GM19467 (cell line): Measurements from ENCODE around the gene ENPEP.
"Not testable (repeated sequence)": the region's sequence is repeated elsewhere in the genome, so short reads cannot be mapped to it uniquely, and the experiment has no call there.

Experiments
- ATAC-seq: cut with Tn5 transposase; IDR thresholded peaks from one replicate; pipeline ENCODE4 v1.9.1; 2021; ENCODE audit warnings: mild to moderate bottlenecking, moderate library complexity; ENCODE audit not compliant: unreplicated experiment

Gene ENPEP

DNA sequence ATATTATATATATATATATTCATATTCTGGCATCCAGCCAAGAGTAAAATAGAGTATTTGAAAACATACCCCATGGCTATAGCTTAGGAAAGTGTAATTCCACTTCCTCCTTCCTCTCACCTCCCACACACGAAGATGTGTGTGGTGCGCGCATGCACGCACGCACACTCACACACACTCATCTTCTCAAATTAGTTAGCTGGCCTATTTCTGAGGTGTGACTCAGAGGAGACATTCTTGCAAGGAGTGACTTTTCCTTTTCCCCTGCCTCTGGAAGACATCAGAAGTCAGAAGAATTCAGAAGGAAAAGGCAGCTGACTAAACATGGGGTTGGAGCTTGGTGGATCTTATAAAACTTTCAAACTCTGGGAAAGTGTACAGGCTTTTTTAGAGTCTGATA lies 8.8 kb downstream of the ENPEP start:
- ATAC-seq, result no peak

DNA sequence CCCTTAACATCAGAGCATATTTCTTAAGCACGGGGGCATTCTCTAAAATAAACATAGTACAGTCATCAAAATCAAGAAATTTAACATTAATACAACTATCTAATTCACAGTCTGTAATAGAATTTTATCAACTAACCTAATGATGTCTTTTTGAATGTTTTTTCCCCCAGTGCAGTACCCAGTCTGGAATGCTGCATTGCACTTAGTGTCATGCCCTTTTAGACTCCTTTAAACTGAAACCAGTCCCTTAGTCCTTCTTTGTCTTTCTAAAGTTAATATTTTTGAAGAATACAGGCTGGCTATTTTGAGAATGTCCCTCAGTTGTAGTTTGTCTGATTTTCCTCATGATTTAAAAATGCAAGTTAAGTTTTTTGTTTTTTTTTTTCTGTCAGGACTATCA lies 9.5 kb downstream of the ENPEP start:
- ATAC-seq, result no peak

DNA sequence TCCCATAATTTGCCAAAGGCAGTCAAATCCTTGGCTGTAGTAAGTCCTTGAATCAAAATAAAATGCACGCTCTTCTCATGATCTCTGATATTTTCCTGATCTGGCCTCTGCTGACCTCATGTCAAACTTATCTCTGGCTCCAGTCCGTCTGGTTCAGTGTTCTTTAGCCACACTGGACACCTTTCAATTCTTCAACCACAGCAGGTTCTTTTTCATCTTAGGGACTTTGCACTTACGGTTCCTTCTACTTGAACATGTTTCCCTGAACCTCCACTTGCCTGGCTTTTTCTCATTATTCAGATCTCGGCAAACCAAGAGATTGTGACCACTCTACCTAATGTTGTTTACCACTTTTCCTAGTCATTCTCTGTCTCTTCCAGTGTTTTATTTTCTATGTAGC lies 10.3 kb downstream of the ENPEP start:
- no peak for ATAC-seq

DNA sequence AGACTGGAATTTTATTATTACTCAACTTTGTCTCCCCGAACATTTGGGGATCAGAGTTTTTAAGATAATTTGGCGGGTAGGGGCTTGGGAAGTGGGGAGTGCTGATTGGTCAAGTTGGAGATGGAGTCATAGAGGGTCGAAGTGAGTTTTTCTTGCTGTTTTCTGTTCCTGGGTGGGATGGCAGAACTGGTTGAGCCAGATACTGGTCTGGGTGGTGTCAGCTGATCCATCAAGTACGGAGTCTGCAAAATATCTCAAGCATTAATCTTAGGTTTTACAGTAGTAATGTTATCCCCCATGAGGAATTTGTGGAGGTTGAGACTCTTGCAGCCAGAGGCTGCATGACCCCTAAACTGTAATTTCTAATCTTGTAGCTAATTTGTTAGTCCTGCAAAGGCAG lies 10.9 kb downstream of the ENPEP start:
- not testable (repeated sequence) for ATAC-seq

- ATAC-seq, result no peak
Observed at GRCh38 chr4:110487873-110488272, 11.9 kb downstream of the ENPEP start.

DNA sequence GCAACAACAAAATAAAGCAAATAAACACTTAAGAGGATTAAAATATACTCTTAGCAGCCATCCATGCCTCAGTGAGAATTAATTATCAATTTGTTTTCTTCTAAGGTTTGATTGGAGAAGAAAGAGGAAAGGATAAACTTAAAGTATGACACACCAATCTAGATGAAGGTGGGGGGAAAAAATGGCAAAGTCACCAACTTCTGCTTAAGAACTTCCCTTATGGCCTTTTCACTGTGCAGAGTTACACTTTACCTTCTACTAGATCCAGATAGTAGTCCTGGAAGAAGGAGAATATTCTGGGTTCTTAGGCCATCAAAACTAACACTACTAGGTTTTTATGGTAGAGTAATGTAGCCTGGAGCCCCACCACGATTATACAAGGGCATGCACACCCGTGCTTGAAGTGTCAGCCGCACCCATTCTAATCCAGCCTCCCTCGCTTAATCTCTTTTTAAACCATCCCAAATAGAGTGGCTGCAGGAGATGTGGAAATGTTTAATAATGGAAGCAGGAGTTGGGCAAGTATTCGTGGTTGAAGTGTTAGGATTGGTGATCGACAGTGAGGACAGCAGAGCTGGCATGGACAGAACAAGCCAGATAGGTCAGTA lies 14.1 kb downstream of the ENPEP start:
- no peak for ATAC-seq

GRCh38 chr4:110492522-110492921 lies 16.6 kb downstream of the ENPEP start:
- no peak for ATAC-seq

DNA sequence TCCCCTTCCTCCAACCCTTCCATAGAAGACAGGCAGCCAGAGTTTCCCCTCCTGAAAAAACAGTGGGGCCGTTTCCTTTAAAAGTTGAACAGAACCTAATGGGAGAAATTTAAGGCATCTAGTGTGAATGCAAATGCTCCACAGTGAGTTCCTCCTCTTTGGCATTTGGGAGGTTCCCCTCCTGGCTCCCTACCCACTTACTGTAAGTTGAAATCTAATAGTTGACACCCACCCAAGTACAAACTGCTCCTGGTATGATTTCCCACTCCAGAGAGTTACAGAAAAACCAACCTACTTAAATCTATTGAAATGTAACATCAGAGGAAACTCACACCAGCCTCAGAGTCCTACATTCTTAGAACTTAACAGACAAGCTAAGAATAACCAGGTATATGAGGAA lies 17.6 kb downstream of the ENPEP start:
- ATAC-seq, result no peak

DNA sequence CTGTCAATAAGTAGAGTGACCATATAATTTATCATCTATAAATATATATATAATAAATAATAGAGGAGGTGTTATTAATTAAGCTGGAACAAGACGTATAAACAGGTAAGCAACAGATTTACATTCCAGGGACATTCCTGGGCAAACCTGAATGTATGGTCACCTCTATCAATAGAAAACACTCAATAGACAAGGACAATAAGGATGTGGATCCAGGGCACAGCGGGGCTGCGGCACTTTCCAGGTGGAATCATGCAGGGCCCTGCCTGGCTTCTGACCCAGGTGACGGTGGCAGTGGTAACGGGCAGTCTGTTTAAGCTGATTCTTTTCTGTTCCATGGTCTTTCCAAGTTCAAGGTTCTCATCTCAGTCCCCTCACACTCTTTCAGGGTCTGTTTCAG lies 22.5 kb downstream of the ENPEP start:
- no peak for ATAC-seq

DNA sequence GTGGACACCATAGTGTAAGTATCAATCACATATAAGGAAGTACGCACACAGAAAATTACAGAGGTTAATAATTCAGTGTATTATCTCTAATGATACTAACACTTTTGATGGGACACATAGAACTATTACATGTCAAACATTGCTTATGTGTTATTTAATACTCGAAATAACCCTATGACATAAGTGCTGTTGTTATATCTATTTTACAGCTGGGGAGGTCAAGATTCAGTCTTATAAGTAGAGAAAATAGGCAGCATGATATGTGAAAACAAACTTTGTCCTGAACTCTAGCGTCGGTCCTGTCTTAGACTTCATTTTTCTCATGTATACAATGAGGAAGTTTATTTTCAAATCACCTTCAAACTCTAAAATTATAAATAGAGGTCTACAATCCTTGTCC lies 23.2 kb downstream of the ENPEP start:
- no peak for ATAC-seq

GRCh38 chr4:110501826-110502225 lies 25.9 kb downstream of the ENPEP start:
- no peak for ATAC-seq

- ATAC-seq, result no peak
Observed at GRCh38 chr4:110503270-110504083, 27.5 kb downstream of the ENPEP start.

DNA sequence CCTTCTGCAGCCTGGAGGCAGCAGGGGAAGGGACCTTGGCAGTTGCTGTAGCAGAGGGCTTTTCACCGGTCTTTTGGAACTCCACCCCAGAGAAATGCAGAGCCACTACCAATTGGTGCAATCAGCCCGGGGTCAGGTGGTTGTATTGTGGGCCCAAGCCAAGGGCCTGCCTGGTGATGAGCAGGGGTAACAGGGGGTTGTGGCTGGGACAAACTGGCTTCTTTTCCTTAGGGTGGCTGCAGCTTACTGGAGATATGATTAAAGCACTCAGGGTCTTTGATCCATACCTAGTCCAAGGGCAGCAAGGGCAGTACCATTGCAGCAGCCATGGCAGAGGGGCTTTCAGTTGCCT lies 28.1 kb downstream of the ENPEP start:
- ATAC-seq, result no peak

DNA sequence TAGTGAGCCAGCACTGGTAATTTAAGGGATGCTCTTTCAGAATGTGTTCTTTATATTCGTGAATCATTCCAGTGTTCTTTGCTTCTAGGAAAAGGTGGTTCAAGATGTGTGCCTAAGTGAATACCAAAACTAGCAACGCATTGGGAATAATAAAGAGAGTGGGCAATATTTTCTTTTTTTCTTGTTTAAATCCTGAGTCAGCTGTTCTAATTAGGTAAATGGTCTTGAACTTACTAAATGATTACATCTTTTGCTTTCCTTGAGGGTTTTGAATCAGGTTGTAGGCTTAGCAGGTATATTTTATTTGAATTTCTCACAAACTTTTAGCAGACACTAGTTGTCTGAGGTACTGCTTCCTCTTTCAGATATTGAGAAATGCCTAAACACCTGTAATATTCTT lies 29.5 kb downstream of the ENPEP start:
- ATAC-seq, result no peak

DNA sequence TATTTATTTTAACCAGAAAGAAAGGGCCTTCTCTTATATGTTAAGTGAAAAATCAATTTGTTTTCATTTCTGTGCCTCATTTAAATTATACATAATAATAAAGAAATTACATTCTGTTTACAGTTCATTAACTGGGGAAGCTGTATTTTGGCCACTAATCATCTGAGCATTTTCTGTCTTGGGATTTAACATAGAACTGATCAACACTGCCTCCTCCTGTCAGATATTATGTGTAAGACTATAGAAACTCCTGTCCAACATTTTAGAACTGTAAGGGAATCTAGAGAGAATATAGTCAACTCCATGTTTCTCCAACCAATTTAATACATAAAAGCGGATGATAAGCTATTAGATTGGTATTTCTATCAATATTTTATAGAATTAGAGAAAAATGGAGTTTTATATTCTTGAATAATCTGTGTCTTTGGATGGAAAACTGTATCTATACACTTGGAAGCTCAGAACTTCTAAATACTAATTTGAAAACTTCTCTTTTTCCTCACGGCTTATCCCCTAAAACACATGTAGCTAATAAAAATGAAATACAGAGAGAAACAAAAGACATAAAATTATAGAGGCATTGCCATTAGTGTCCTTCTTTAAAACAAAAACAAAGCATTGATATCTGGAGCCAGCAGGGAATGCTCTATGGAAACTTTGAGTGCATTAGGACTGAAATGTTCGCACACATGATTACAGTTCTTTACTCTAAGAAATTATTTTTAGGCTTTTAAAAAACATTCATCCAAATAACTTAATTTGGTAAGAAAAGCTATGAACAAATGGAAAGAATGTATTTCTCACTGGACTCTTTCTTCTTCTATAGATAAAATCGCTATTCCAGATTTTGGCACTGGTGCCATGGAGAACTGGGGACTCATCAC lies 33.1 kb downstream of the ENPEP start:
- no peak for ATAC-seq

DNA sequence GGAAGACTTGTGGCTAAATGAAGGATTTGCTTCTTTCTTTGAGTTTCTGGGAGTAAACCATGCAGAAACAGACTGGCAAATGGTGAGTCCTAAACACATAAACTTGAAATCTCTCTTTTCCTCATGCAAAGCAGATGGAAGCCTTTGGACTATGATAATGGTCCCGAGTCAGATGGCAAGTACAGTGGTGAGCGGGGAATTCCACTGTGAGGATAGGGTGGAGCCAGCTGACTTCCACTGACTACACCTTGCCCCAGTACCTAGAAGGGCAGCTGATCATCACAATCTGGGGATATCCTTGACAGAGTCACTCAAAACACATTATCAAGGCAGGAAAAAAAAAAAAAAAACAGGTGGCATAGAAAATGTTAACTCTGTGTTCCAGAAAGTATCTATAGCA lies 34.3 kb downstream of the ENPEP start:
- ATAC-seq, result no peak

DNA sequence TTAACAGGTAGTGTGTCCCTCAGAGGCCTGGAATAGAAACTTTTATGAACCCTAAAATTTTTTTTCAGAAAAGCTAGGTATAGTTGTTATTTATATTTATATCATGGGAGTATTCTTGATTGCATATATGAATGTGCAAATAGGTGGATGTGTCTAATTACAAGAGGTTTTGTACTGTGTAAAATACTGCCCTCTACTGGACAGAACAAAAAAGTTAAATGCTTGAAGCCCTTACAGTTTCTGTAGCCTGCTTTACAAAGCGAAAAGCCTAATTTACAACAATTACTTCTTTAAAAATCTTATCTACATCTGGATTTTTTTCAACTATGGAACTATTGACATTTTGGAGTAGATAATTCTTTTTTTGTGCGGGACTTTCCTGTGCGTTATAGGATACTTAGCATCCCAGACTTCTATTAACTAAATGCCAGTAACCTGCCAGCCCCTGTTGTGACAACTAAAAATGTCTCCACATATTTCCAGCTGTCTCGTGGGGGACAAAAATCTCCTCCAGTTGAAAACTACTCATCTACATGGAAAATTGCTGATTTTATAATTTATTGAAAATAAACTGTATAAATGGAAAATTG lies 35.1 kb downstream of the ENPEP start:
- ATAC-seq, result peak; percentile 65

GRCh38 chr4:110512901-110513300 lies 36.9 kb downstream of the ENPEP start:
- ATAC-seq, result no peak

DNA sequence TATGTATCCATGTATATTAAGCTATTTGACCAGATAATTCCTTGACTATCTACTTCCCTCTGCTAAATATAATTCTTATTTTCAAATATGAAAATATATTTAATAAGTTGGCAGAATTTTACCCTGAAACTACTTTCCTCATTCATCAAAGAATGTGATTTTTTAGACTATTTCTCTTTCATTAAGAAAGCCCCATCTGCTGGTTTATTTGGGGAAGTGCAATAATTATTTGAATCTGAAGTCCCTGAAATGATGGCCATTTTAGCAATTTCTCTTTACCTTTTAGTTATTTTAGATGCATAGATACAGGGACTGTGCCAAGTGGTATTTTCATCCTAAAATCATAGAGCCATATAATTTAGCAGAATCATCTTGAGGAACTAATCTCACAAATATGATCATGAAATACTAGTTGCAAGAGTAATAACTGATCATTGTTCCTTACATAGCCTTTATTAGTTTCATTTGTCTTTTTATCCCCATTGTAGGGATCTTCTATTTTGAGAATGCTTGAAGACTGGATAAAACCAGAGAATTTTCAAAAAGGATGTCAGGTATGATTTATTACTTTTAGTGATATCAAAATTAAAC lies 39.0 kb downstream of the ENPEP start:
- no peak for ATAC-seq

GRCh38 chr4:110515676-110516075 lies 39.7 kb downstream of the ENPEP start:
- no peak for ATAC-seq
